Thyroid gland (tissue), 4 donors: ENCODE results near the gene CRABP2. TPM values are rescaled to one million over a fixed set of nuclear protein-coding genes. Genes with fewer than 3 reads are reported as not detected.

ENCODE experiments used
- DNase-seq, 2 donors: peaks; one replicate each; pipeline ENCODE4 v3.0.0-alpha.2; 2019
- H3K27ac ChIP-seq, 3 donors: fragments of 200-600 bp; sonication (generic); 1 replicate in 2 of 3; 2 replicates in 1 of 3; pipeline ENCODE4 v1.5.1; 2016 to 2019; ENCODE audit warnings: mild to moderate bottlenecking in 1 of 3, moderate library complexity in 1 of 3
- H3K27me3 ChIP-seq: fragments of 200-600 bp; sonication (generic); one replicate; pipeline ENCODE4 v1.5.1; 2019
- H3K36me3 ChIP-seq, 2 donors: fragments of 200-600 bp; sonication (generic); one replicate each; pipeline ENCODE4 v1.5.1; 2016 to 2019
- H3K4me1 ChIP-seq, 2 donors: fragments of 200-600 bp; sonication (generic); one replicate each; pipeline ENCODE4 v1.5.1; 2017 to 2019
- H3K4me3 ChIP-seq, 3 donors: fragments of 200-600 bp; sonication (generic); replicated peaks in 1 of 3; 1 replicate in 2 of 3; 2 replicates in 1 of 3; pipeline ENCODE4 v1.5.1; 2016; ENCODE audit warnings: mild to moderate bottlenecking in 1 of 3
- H3K9me3 ChIP-seq: fragments of 200-600 bp; sonication (generic); one replicate; pipeline ENCODE4 v1.5.1; 2017
- POLR2A ChIP-seq, 2 donors: fragments of 450-650 bp; IDR thresholded peaks; one replicate each; pipeline ENCODE4 v1.6.1; 2017; ENCODE audit warnings: antibody characterized with exemption in 2 of 2, mild to moderate bottlenecking in 2 of 2, moderate library complexity in 1 of 2
- WGBS, 2 donors: methylation state at CpG; one replicate each; pipeline ENCODE4 v1.1.5; 2017; 5-methylcytosine and 5-hydroxymethylcytosine counted together
- intact Hi-C: fragments of 100-400 bp; cut with DNase I; formaldehyde crosslinking; loops from one replicate; pipeline ENCODE4 v1.15.1; 2023
- total RNA-seq, 4 donors: library from RNA; depleted of rRNA; stranded (reverse); fragments of >200 nt; gene quantifications; one replicate each; pipeline ENCODE4 v1.2.3, GENCODE V29; 2016
- TF ChIP-seq, protein P1 (sequence below), 6 experiments: fragments of 200-600 bp in 3 of 6; fragments of 450-650 bp in 3 of 6; sonication (generic) in 3 of 6; IDR thresholded peaks; one replicate each; pipeline ENCODE4 v1.5.1; 2016 to 2019; ENCODE audit warnings: antibody characterized with exemption in 6 of 6, mild to moderate bottlenecking in 2 of 6, inconsistent platforms in 1 of 6, moderate library complexity in 1 of 6

The CRABP2 gene
- total RNA-seq, 4 donors from 2014 or later: 3.0 to 15.3 (median 4.5) TPM; not detected in 1

DNA sequence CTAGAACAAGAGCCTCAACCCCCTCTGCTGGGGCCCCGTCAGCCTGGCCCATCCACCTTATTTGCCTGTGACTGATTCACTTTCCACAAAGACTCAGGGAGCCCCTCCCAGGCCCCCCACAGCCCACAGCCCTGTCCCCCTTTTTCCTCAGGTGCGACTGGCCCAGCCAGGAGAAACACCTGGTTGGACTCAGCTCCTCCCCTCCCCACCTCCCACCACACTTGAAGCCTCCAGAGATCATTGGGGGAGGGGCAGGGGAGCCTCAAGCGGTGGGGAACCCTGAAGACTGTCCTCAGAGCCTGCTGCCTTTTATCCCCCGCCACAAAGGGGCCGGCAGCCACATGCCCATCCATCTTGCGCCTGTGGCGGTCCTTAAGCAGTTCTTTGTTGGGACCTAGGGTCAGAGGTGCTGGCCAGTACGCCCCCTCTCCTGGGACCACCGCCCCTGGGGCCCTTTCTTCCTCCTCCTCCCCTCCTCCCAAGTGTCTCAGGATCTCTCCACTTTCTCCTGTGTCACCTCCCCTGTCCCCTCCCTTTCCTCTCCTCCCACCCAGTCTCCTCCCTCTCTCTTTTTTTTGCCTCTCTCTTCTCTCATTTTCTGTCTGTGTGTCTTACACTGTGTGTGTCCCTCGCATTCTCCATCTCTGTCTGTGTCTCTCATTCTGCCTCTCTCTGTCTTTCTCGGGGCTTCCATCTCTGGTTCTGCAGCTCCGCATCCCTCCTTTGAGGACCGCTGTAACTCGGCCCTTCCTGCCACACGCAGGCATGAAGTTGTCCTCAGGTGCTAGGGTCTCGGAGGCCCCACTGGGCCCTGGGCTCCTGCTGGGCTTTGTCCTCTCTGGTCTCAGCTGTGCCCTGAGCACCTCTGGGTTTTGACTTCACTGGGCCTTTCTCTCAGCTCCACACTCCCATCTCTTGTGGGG is 12.2 kb downstream of the CRABP2 start:
- Histone ChIP-seq H3K4me3 (no peak overlapping the region), H3K4me1 (peaks cover 50 to 67% of the 10 kb centered on the region in 2 donors), H3K36me3 (no peaks in the 10 kb centered on the region), H3K27ac (peak overlapping the region; percentile 74 to 82 (median 80)), H3K27me3 (no peaks in the 10 kb centered on the region), H3K9me3 (no peaks in the 10 kb centered on the region)
- peak; percentile 94 to 96 for DNase-seq
- intact Hi-C loops: no loop called here
- WGBS, 2 donors: 36 to 40% methylated on average over 15 of the region's 16 CpGs
- peak in 1 of 2 donors; percentile 18 for TF ChIP-seq POLR2A (IDR thresholded peaks at IDR 0.05)
- TF ChIP-seq, protein P1, sequence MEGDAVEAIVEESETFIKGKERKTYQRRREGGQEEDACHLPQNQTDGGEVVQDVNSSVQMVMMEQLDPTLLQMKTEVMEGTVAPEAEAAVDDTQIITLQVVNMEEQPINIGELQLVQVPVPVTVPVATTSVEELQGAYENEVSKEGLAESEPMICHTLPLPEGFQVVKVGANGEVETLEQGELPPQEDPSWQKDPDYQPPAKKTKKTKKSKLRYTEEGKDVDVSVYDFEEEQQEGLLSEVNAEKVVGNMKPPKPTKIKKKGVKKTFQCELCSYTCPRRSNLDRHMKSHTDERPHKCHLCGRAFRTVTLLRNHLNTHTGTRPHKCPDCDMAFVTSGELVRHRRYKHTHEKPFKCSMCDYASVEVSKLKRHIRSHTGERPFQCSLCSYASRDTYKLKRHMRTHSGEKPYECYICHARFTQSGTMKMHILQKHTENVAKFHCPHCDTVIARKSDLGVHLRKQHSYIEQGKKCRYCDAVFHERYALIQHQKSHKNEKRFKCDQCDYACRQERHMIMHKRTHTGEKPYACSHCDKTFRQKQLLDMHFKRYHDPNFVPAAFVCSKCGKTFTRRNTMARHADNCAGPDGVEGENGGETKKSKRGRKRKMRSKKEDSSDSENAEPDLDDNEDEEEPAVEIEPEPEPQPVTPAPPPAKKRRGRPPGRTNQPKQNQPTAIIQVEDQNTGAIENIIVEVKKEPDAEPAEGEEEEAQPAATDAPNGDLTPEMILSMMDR (IDR thresholded peaks at IDR 0.05): no peak

DNA sequence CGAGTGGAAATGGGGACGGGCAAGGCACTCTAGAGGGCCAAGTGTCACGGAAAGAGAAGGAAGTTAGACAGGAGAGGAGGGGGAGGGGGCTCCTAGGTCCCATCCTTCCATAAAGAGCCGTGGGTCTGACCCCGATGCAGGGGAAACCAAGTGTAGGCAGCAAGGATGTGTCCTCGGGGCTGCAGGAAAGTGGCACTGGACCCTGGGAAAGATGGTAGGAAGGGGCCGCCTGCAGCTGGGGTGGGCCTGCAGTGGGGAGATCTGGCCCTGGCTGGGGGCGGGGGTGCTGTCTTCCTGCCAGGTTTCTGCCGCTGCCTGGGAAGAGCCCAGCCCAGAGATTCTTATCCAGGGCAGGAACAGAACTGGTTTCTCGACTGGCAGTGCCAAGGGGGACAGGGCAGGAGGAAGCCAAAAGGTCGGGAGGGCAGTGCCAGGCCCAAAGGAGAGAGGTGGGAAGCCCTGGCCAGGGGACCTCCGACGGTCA is 12.9 kb downstream of the CRABP2 start:
- WGBS, 2 donors: 4 to 5% methylated on average over 11 to 13 of the region's 13 CpGs
- DNase-seq: peak; percentile 76 to 79
- Histone ChIP-seq H3K36me3 (no peaks in the 10 kb centered on the region), H3K4me3 (no peak overlapping the region), H3K9me3 (no peaks in the 10 kb centered on the region), H3K27ac (peak overlapping the region; percentile 74 to 82 (median 80)), H3K27me3 (no peaks in the 10 kb centered on the region), H3K4me1 (peaks cover 45 to 60% of the 10 kb centered on the region in 2 donors)
- TF ChIP-seq, protein P1 (IDR thresholded peaks at IDR 0.05): no peak
- TF ChIP-seq POLR2A (IDR thresholded peaks at IDR 0.05): no peak
- intact Hi-C loops: no loop called here

DNA sequence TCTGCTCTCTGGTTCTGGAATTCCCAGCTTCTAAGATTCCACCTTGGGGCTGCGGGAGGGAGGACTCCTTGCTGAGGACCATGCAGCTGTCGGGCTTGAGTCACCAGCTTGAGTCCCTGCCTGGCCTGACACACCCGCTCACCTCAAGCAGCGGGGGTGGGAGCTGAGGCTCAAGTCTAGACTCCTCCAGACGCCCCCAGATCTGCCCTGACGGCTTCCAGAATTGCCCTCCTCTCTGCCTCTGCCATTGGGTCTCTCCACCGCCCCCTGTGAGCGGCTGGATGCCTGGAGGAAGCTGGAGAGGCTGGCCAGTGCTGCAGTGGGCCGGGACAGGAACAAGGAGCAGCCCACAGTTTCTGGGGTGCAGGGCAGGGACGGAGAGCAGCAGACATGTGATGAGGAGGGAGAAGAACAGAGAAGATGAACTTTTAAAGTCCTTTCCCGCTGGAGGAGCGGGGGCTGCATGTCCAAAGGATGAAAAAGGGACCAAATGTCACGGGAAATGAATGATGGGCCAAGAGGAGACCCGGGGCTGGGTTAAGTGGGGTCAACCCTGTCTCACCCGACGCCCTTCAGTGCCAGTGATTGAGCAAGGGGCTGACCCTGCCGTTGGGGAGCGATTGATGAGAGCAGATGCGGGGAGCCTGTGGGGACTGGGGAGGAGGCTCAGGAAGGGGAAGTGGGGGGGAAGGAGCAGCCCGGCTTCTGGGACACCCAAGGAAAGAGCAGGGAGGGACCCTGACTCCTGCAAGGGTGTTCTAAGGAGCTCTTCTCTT is 13.5 kb downstream of the CRABP2 start:
- no peaks in the 10 kb centered on the region for H3K36me3 ChIP-seq
- intact Hi-C loops: loop anchor here (2.0 kb wide), 1 partner anchor 33 kb away; no protein-coding TSS in a partner anchor
- DNase-seq: peak; percentile 40 to 47
- WGBS, 2 donors: 29 to 32% methylated on average over 19 of the region's 20 CpGs
- H3K27me3 ChIP-seq: no peaks in the 10 kb centered on the region
- peaks cover 39 to 54% of the 10 kb centered on the region in 2 donors for H3K4me1 ChIP-seq
- TF ChIP-seq POLR2A (IDR thresholded peaks at IDR 0.05): no peak
- TF ChIP-seq, protein P1 (IDR thresholded peaks at IDR 0.05): no peak
- H3K4me3 ChIP-seq: no peak overlapping the region
- H3K9me3 ChIP-seq: no peaks in the 10 kb centered on the region
- peak overlapping the region; percentile 74 to 82 (median 80) for H3K27ac ChIP-seq

DNA sequence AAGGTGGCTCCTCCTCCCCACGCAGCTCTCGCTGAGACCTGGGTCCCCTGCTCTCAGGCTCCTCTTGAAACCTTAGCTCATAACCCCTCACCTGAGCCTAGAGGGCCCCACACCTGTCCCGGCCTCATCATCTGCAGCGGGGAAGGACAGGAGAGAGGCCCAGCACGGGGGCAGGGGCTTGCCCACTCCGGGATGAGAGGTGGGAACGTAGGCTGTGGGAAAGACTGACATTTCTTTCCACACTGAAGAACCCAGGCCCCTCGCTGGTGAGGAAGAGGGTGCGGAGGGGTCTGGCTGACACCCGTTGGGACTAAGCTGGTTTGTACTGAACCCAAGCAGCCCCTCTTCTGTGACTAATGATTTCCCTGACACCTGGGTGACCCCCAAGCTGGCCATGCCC is 14.2 kb downstream of the CRABP2 start:
- whole genome bisulfite sequencing, 2 donors: 70 to 76% methylated on average over 8 to 10 of the region's 10 CpGs
- Histone ChIP-seq H3K27me3 (no peaks in the 10 kb centered on the region), H3K27ac (peak overlapping the region in 2 of 3 donors; percentile 80 to 82), H3K4me1 (peaks cover 35 to 51% of the 10 kb centered on the region in 2 donors), H3K9me3 (no peaks in the 10 kb centered on the region), H3K4me3 (no peak overlapping the region), H3K36me3 (no peaks in the 10 kb centered on the region)
- intact Hi-C loops: loop anchor here (2.0 kb wide), 1 partner anchor 34 kb away; no protein-coding TSS in a partner anchor
- no peak for DNase-seq
- TF ChIP-seq, protein P1 (IDR thresholded peaks at IDR 0.05): no peak
- no peak for TF ChIP-seq POLR2A (IDR thresholded peaks at IDR 0.05)
